HepG2 (cell line): ENCODE data around the gene THEM5. TPM values are rescaled to one million over a fixed set of nuclear protein-coding genes. Genes with fewer than 3 reads are reported as not detected.
A peak's percentile ranks its signal among the peaks of the same experiment; 100 is the strongest.

Experiments used
- CBX2 ChIP-seq, 2 experiments: fragments of 200-600 bp in 1 of 2; sonication (generic); formaldehyde crosslinking in 1 of 2; IDR thresholded peaks; 2 replicates each; pipeline versions ENCODE4 v1.7.0 to v1.8.1; 2018 to 2022; ENCODE audit warnings: low read depth in 2 of 2, low read length in 1 of 2, mild to moderate bottlenecking in 1 of 2, missing genetic modification reagents in 1 of 2
- CCAR2 ChIP-seq: fragments of 200-400 bp; formaldehyde crosslinking; optimal IDR thresholded peaks from 2 replicates; pipeline ENCODE3; 2018; ENCODE audit warnings: low read depth, mild to moderate bottlenecking, low read length, moderate library complexity
- CHCHD3 ChIP-seq: sonication (generic); formaldehyde crosslinking; IDR thresholded peaks from 2 replicates; pipeline ENCODE4 v1.8.0; 2022; ENCODE audit warnings: mild to moderate bottlenecking, missing genetic modification reagents, moderate library complexity
- E2F2 ChIP-seq: sonication (generic); formaldehyde crosslinking; IDR thresholded peaks from 2 replicates; pipeline ENCODE4 v1.4.0; 2020; ENCODE audit warnings: missing genetic modification reagents, borderline replicate concordance
- FOXJ3 ChIP-seq: sonication (generic); formaldehyde crosslinking; IDR thresholded peaks from 2 replicates; pipeline ENCODE4 v1.4.0; 2020; ENCODE audit warnings: missing genetic modification reagents, mild to moderate bottlenecking, borderline replicate concordance
- HBP1 ChIP-seq: IDR thresholded peaks from 2 replicates; pipeline ENCODE4 v1.6.1; 2016; ENCODE audit warnings: low read depth, control low read depth
- HMG20B ChIP-seq: conservative IDR thresholded peaks from 2 replicates; pipeline ENCODE4 v1.6.1; 2016; ENCODE audit warnings: missing genetic modification reagents, missing compliant biosample characterization
- KLF12 ChIP-seq: sonication (generic); formaldehyde crosslinking; IDR thresholded peaks from 2 replicates; pipeline ENCODE4 v1.4.0; 2020; ENCODE audit warnings: missing genetic modification reagents, borderline replicate concordance
- LBX2 ChIP-seq: sonication (generic); formaldehyde crosslinking; IDR thresholded peaks from 2 replicates; pipeline ENCODE4 v1.5.0; 2020; ENCODE audit warnings: missing genetic modification reagents, mild to moderate bottlenecking, borderline replicate concordance
- MAFG ChIP-seq: sonication (generic); formaldehyde crosslinking; IDR thresholded peaks from 2 replicates; pipeline ENCODE4 v1.5.1; 2020; ENCODE audit warnings: mild to moderate bottlenecking, missing genetic modification reagents
- MBD4 ChIP-seq: IDR thresholded peaks from 2 replicates; pipeline ENCODE4 v1.6.1; 2012; ENCODE audit warnings: low read length, inconsistent platforms, borderline replicate concordance
- NCOA1 ChIP-seq: sonication (generic); formaldehyde crosslinking; IDR thresholded peaks from 2 replicates; pipeline ENCODE4 v1.9.0; 2021; ENCODE audit warnings: missing genetic modification reagents
- NFKBIZ ChIP-seq: IDR thresholded peaks from 2 replicates; pipeline ENCODE4 v1.6.1; 2018; ENCODE audit warnings: missing genetic modification reagents, missing compliant biosample characterization
- PAX8 ChIP-seq: sonication (generic); formaldehyde crosslinking; IDR thresholded peaks from 2 replicates; pipeline ENCODE4 v1.8.0; 2022; ENCODE audit warnings: mild to moderate bottlenecking, missing genetic modification reagents, borderline replicate concordance
- SAFB2 ChIP-seq: sonication (generic); formaldehyde crosslinking; IDR thresholded peaks from 2 replicates; pipeline ENCODE4 v1.5.1; 2020; ENCODE audit warnings: missing genetic modification reagents, low read depth, mild to moderate bottlenecking, borderline replicate concordance
- ZNF17 ChIP-seq: sonication (generic); formaldehyde crosslinking; IDR thresholded peaks from 2 replicates; pipeline ENCODE4 v1.5.0; 2020; ENCODE audit warnings: mild to moderate bottlenecking, missing genetic modification reagents
- ZNF331 ChIP-seq: sonication (generic); formaldehyde crosslinking; IDR thresholded peaks from 2 replicates; pipeline ENCODE4 v1.4.0; 2020; ENCODE audit warnings: missing genetic modification reagents
- ZNF446 ChIP-seq: sonication (generic); formaldehyde crosslinking; IDR thresholded peaks from 2 replicates; pipeline ENCODE4 v1.5.0; 2020; ENCODE audit warnings: mild to moderate bottlenecking, missing genetic modification reagents
- ZNF619 ChIP-seq: sonication (generic); formaldehyde crosslinking; IDR thresholded peaks from 2 replicates; pipeline ENCODE4 v1.4.0; 2020; ENCODE audit warnings: mild to moderate bottlenecking, missing genetic modification reagents
- ZNF891 ChIP-seq: sonication (generic); formaldehyde crosslinking; IDR thresholded peaks from 2 replicates; pipeline ENCODE4 v1.5.0; 2020; ENCODE audit warnings: mild to moderate bottlenecking, missing genetic modification reagents
- polyA plus RNA-seq, 8 experiments: library from polyadenylated mRNA; depleted of rRNA in 3 of 8; stranded (reverse) in 7 of 8; unstranded in 1 of 8; fragments of >200 nt; fragmentation: Illumina TruSeq in 4 of 8; extraction: Trizol in 4 of 8; gene quantifications; 2 replicates each; pipeline versions ENCODE4 v1.2.1 to v1.2.3, GENCODE V29; 2011 to 2016; ENCODE audit warnings: low read depth in 4 of 8, missing spikeins in 1 of 8, mixed read lengths in 1 of 8; ENCODE audit not compliant: insufficient read depth in 1 of 8
- total RNA-seq, 5 experiments: library from RNA; depleted of rRNA; stranded (reverse); fragments of >200 nt; fragmentation: Illumina TruSeq; extraction: Trizol; gene quantifications; 2 replicates each; pipeline ENCODE4 v1.2.3, GENCODE V29; 2016; ENCODE audit warnings: low read depth in 1 of 5
- TF ChIP-seq, protein P1 (sequence below), 2 experiments: sonication (generic) in 1 of 2; formaldehyde crosslinking in 1 of 2; IDR thresholded peaks; 2 replicates each; pipeline versions ENCODE4 v1.5.1 to v1.6.1; 2011 to 2020; ENCODE audit warnings: borderline replicate concordance in 1 of 2, low read depth in 1 of 2, low read length in 1 of 2, mild to moderate bottlenecking in 1 of 2, missing genetic modification reagents in 1 of 2, moderate library complexity in 1 of 2
- TF ChIP-seq, protein P2 (sequence below): sonication (generic); formaldehyde crosslinking; IDR thresholded peaks from 2 replicates; pipeline ENCODE4 v1.5.0; 2020; ENCODE audit warnings: missing genetic modification reagents, mild to moderate bottlenecking, borderline replicate concordance

The THEM5 gene
- total and polyA plus RNA-seq, 2 of the 13 experiments (the other 11 are each of a cell fraction or from before 2014, with no cell fraction given) = not detected

GRCh38 chr1:151832318-151832980 lies 21.1 kb downstream of the THEM5 start (continued):
- TF ChIP-seq, protein P1, sequence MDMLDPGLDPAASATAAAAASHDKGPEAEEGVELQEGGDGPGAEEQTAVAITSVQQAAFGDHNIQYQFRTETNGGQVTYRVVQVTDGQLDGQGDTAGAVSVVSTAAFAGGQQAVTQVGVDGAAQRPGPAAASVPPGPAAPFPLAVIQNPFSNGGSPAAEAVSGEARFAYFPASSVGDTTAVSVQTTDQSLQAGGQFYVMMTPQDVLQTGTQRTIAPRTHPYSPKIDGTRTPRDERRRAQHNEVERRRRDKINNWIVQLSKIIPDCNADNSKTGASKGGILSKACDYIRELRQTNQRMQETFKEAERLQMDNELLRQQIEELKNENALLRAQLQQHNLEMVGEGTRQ (IDR thresholded peaks at IDR 0.05; ENCODE audit: low read depth, low read length) = peak; percentile 18; the same call in 1 of the 2 replicates
- TF ChIP-seq, protein P1 (CRISPR knock-in tag; IDR thresholded peaks at IDR 0.05; ENCODE audit: borderline replicate concordance) = no peak
- no peak for TF ChIP-seq E2F2 (CRISPR knock-in tag)
- TF ChIP-seq HMG20B = no peak
- peak; percentile 53; the same call in 1 of the 2 replicates for TF ChIP-seq NFKBIZ (CRISPR knock-in tag)
- TF ChIP-seq ZNF619 (CRISPR knock-in tag) = peak; percentile 16; the same call in 1 of the 2 replicates
- TF ChIP-seq MAFG (CRISPR knock-in tag) = no peak
- no peak for TF ChIP-seq ZNF446 (CRISPR knock-in tag)
- TF ChIP-seq ZNF17 (CRISPR knock-in tag) = no peak
- TF ChIP-seq PAX8 (CRISPR knock-in tag) = no peak
- TF ChIP-seq, protein P2, sequence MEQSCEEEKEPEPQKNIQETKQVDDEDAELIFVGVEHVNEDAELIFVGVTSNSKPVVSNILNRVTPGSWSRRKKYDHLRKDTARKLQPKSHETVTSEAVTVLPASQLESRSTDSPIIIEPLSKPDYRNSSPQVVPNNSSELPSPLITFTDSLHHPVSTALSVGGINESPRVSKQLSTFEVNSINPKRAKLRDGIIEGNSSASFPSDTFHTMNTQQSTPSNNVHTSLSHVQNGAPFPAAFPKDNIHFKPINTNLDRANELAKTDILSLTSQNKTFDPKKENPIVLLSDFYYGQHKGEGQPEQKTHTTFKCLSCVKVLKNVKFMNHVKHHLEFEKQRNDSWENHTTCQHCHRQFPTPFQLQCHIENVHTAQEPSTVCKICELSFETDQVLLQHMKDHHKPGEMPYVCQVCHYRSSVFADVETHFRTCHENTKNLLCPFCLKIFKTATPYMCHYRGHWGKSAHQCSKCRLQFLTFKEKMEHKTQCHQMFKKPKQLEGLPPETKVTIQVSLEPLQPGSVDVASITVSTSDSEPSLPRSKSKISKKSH (CRISPR knock-in tag) = no peak
- TF ChIP-seq CBX2 (IDR thresholded peaks at IDR 0.05; ENCODE audit: low read depth, low read length) = no peak
- TF ChIP-seq CBX2 (CRISPR knock-in tag; IDR thresholded peaks at IDR 0.05; ENCODE audit: low read depth) = no peak
- TF ChIP-seq KLF12 (CRISPR knock-in tag) = no peak
- TF ChIP-seq ZNF331 (CRISPR knock-in tag) = no peak
- TF ChIP-seq ZNF891 = no peak
- no peak for TF ChIP-seq MBD4
- TF ChIP-seq CHCHD3 = no peak
- no peak for TF ChIP-seq SAFB2 (CRISPR knock-in tag)
- TF ChIP-seq LBX2 (CRISPR knock-in tag) = no peak
- no peak for TF ChIP-seq FOXJ3
- no peak; the same call in 1 of the 2 replicates for TF ChIP-seq HBP1 (CRISPR knock-in tag)
- peak; percentile 87 for TF ChIP-seq NCOA1
- no peak for TF ChIP-seq CCAR2
